Activated CD8-positive, alpha-beta memory T cell treated with anti-CD3 and anti-CD28 coated beads, Interleukin-2, amount 10 ng/mL, durations not matched to agents 7 days and 5 days (primary cell): ENCODE results near the gene ITIH2. TPM values are rescaled to one million over a fixed set of nuclear protein-coding genes. Genes with fewer than 3 reads are reported as not detected.
"Not testable (repeated sequence)": the region's sequence is repeated elsewhere in the genome, so short reads cannot be mapped to it uniquely, and the experiment has no call there.

Experiments used
- ATAC-seq: fragments of 150-1000 bp; cut with Tn5 transposase; one replicate; pipeline ENCODE4 v1.10.0; 2021; ENCODE audit warnings: moderate library complexity
- CTCF ChIA-PET: fragments of 350-600 bp; sonication (Branson Sonifier 250); formaldehyde crosslinking; loops from one replicate; lab custom pipeline; 2021; ENCODE audit warnings: antibody characterized with exemption; lab: Charles Lee
- DNase-seq: peaks from one replicate; pipeline ENCODE4 v3.0.0-alpha.2; 2020
- H3K27ac Mint-ChIP-seq: one replicate; pipeline ENCODE4 v1.8.0; 2021; ENCODE audit warnings: mild to moderate bottlenecking, mixed read lengths
- H3K27me3 Mint-ChIP-seq: one replicate; pipeline ENCODE4 v1.8.0; 2021; ENCODE audit warnings: mixed read lengths
- H3K36me3 Mint-ChIP-seq: one replicate; pipeline ENCODE4 v1.8.0; 2021; ENCODE audit warnings: mild to moderate bottlenecking, mixed read lengths
- H3K4me1 Mint-ChIP-seq: one replicate; pipeline ENCODE4 v1.8.0; 2021; ENCODE audit warnings: mixed read lengths
- H3K4me3 Mint-ChIP-seq: one replicate; pipeline ENCODE4 v1.8.0; 2021; ENCODE audit warnings: mild to moderate bottlenecking, moderate library complexity, mixed read lengths
- H3K9me3 Mint-ChIP-seq: one replicate; pipeline ENCODE4 v1.8.0; 2022; ENCODE audit warnings: low read depth, mixed read lengths
- total RNA-seq, 2 experiments: library from RNA; stranded (reverse); gene quantifications; one replicate each; pipeline ENCODE4 v1.2.3, GENCODE V29; 2021

ITIH2 gene
- total RNA-seq, 2 experiments from 2014 or later, result not detected

GRCh38 chr10:7680078-7680477, 23.0 kb upstream of the ITIH2 start:
- ATAC-seq, DNase-seq, H3K4me3 Mint-ChIP-seq, H3K4me1 Mint-ChIP-seq, H3K36me3 Mint-ChIP-seq, H3K27ac Mint-ChIP-seq, CTCF ChIA-PET, H3K9me3 Mint-ChIP-seq: not testable (repeated sequence)
- peaks cover 30% of the 10 kb centered on the region for H3K27me3 Mint-ChIP-seq

GRCh38 chr10:7686351-7687171, 16.6 kb upstream of the ITIH2 start:
- no peak for DNase-seq
- H3K27me3 Mint-ChIP-seq, result peaks cover 22% of the 10 kb centered on the region
- H3K4me3 Mint-ChIP-seq, result no peak overlapping the region
- H3K36me3 Mint-ChIP-seq, result peaks cover 5% of the 10 kb centered on the region
- H3K27ac Mint-ChIP-seq, result no peak overlapping the region
- peaks cover 13% of the 10 kb centered on the region for H3K9me3 Mint-ChIP-seq
- CTCF ChIA-PET, result interaction anchor here (0.6 to 6.4 kb wide), 41 partner anchors 9 to 1523 kb away, joined by 3 to 105 read pairs (median 4); partner anchors contain the start of gene TAF3
- H3K4me1 Mint-ChIP-seq, result peaks cover 8% of the 10 kb centered on the region
- ATAC-seq, result no peak

- Mint-ChIP-seq H3K27ac (no peak overlapping the region), H3K4me1 (peaks cover 9% of the 10 kb centered on the region), H3K9me3 (peaks cover 15% of the 10 kb centered on the region), H3K27me3 (peaks cover 19% of the 10 kb centered on the region), H3K4me3 (no peak overlapping the region), H3K36me3 (peaks cover 6% of the 10 kb centered on the region)
- ATAC-seq, result peak; percentile 99
- CTCF ChIA-PET, result interaction anchor here (0.6 to 6.4 kb wide), 42 partner anchors 10 to 1524 kb away, joined by 3 to 105 read pairs (median 4); partner anchors contain the start of gene TAF3
- DNase-seq, result peak; percentile 90
Measured at GRCh38 chr10:7687228-7687907, 15.7 kb upstream of the ITIH2 start.

- H3K4me3 Mint-ChIP-seq, result no peak overlapping the region
- DNase-seq, result no peak
- ATAC-seq, result no peak
- no peak overlapping the region for H3K27ac Mint-ChIP-seq
- H3K36me3 Mint-ChIP-seq, result peaks cover 11% of the 10 kb centered on the region
- peaks cover 20% of the 10 kb centered on the region for H3K9me3 Mint-ChIP-seq
- peaks cover 13% of the 10 kb centered on the region for H3K27me3 Mint-ChIP-seq
- CTCF ChIA-PET, result interaction anchor here (6.4 kb wide), 1 partner anchor 165 kb away, joined by 105 read pairs; no protein-coding TSS in a partner anchor
- H3K4me1 Mint-ChIP-seq, result peaks cover 9% of the 10 kb centered on the region
Measured at GRCh38 chr10:7689591-7689990, 13.5 kb upstream of the ITIH2 start.

GRCh38 chr10:7690885-7691597, 12.1 kb upstream of the ITIH2 start:
- not testable (repeated sequence) for H3K27ac Mint-ChIP-seq

GRCh38 chr10:7692368-7692767, 10.7 kb upstream of the ITIH2 start:
- H3K27me3 Mint-ChIP-seq, ATAC-seq, CTCF ChIA-PET, H3K27ac Mint-ChIP-seq, DNase-seq, H3K4me3 Mint-ChIP-seq, H3K4me1 Mint-ChIP-seq: not testable (repeated sequence)
- Mint-ChIP-seq H3K9me3 (peaks cover 20% of the 10 kb centered on the region), H3K36me3 (peaks cover 11% of the 10 kb centered on the region)

More at GRCh38 chr10:7690885-7691597, 12.1 kb upstream of the ITIH2 start:
- Mint-ChIP-seq H3K9me3 (peaks cover 20% of the 10 kb centered on the region), H3K36me3 (peaks cover 11% of the 10 kb centered on the region)
- CTCF ChIA-PET, DNase-seq, ATAC-seq, H3K4me3 Mint-ChIP-seq, H3K27me3 Mint-ChIP-seq, H3K4me1 Mint-ChIP-seq: not testable (repeated sequence)

- H3K4me3 Mint-ChIP-seq, H3K27me3 Mint-ChIP-seq, ATAC-seq, H3K27ac Mint-ChIP-seq, CTCF ChIA-PET, H3K4me1 Mint-ChIP-seq, DNase-seq: not testable (repeated sequence)
- Mint-ChIP-seq H3K9me3 (peaks cover 20% of the 10 kb centered on the region), H3K36me3 (peaks cover 11% of the 10 kb centered on the region)
Measured at GRCh38 chr10:7693194-7693593, 9.9 kb upstream of the ITIH2 start.

- DNase-seq (no peak), ATAC-seq (no peak)
- CTCF ChIA-PET, result no interaction called here
- H3K27me3 Mint-ChIP-seq, result peaks cover 13% of the 10 kb centered on the region
- no peak overlapping the region for H3K4me3 Mint-ChIP-seq
- peaks cover 7% of the 10 kb centered on the region for H3K9me3 Mint-ChIP-seq
- H3K4me1 Mint-ChIP-seq, result peaks cover 1% of the 10 kb centered on the region
- H3K36me3 Mint-ChIP-seq, result peaks cover 6% of the 10 kb centered on the region
- no peak overlapping the region for H3K27ac Mint-ChIP-seq
Measured at GRCh38 chr10:7696545-7696944, 6.6 kb upstream of the ITIH2 start.

- DNase-seq (no peak), ATAC-seq (no peak)
- H3K36me3 Mint-ChIP-seq, result peaks cover 5% of the 10 kb centered on the region
- CTCF ChIA-PET, result interaction anchor here (1.0 to 1.8 kb wide), 2 partner anchors 10 to 172 kb away, joined by 3 to 7 read pairs; no protein-coding TSS in a partner anchor
- peaks cover 16% of the 10 kb centered on the region for H3K27me3 Mint-ChIP-seq
- H3K4me1 Mint-ChIP-seq, result no peaks in the 10 kb centered on the region
- no peak overlapping the region for H3K27ac Mint-ChIP-seq
- H3K4me3 Mint-ChIP-seq, result no peak overlapping the region
- H3K9me3 Mint-ChIP-seq, result peaks cover 6% of the 10 kb centered on the region
Measured at GRCh38 chr10:7697426-7697825, 5.7 kb upstream of the ITIH2 start.

- no peak for ATAC-seq
- peaks cover 34% of the 10 kb centered on the region for H3K27me3 Mint-ChIP-seq
- H3K27ac Mint-ChIP-seq, result no peak overlapping the region
- H3K4me1 Mint-ChIP-seq, result no peaks in the 10 kb centered on the region
- H3K36me3 Mint-ChIP-seq, result no peaks in the 10 kb centered on the region
- H3K4me3 Mint-ChIP-seq, result no peak overlapping the region
- CTCF ChIA-PET, result interaction anchor here (0.7 to 1.3 kb wide), 2 partner anchors 14 to 112 kb away, joined by 5 read pairs; no protein-coding TSS in a partner anchor
- DNase-seq, result no peak
- H3K9me3 Mint-ChIP-seq, result no peaks in the 10 kb centered on the region
Measured at GRCh38 chr10:7700577-7701125, 2.5 kb upstream of the ITIH2 start.

GRCh38 chr10:7701158-7701742, 1.9 kb upstream of the ITIH2 start:
- Mint-ChIP-seq H3K27me3 (peaks cover 38% of the 10 kb centered on the region), H3K4me1 (no peaks in the 10 kb centered on the region), H3K4me3 (no peak overlapping the region), H3K9me3 (no peaks in the 10 kb centered on the region), H3K36me3 (no peaks in the 10 kb centered on the region), H3K27ac (no peak overlapping the region)
- DNase-seq, result no peak
- ATAC-seq, result no peak
- CTCF ChIA-PET, result interaction anchor here (0.7 to 1.3 kb wide), 2 partner anchors 14 to 111 kb away, joined by 5 read pairs; no protein-coding TSS in a partner anchor

- ATAC-seq (no peak), DNase-seq (no peak)
- Mint-ChIP-seq H3K9me3 (no peaks in the 10 kb centered on the region), H3K27ac (no peak overlapping the region), H3K27me3 (peaks cover 46% of the 10 kb centered on the region), H3K4me1 (no peaks in the 10 kb centered on the region), H3K4me3 (no peak overlapping the region), H3K36me3 (no peaks in the 10 kb centered on the region)
- CTCF ChIA-PET, result no interaction called here
Measured at GRCh38 chr10:7702288-7702812, 766 bp upstream of the ITIH2 start.
